ENCODE measurements around the gene XPO6.

GRCh38 chr16:28205117-28205899 is 6.5 kb downstream of the XPO6 start:
- TF ChIP-seq POLR2AphosphoS5 (IDR thresholded peaks at IDR 0.05; ENCODE audit: low read depth, low read length) = no peak
- no peak for TF ChIP-seq CTCF (IDR thresholded peaks at IDR 0.05)
- TF ChIP-seq TCF7L2 (IDR thresholded peaks at IDR 0.05; ENCODE audit: low read depth, low read length) = no peak
- no peak for TF ChIP-seq REST (IDR thresholded peaks at IDR 0.05; ENCODE audit: insufficient read depth in 1 of 2, low read depth in 2 of 2, low read length in 1 of 2)

Measured in Panc1 (cell line).